Activated CD8-positive, alpha-beta memory T cell treated with anti-CD3 and anti-CD28 coated beads, Interleukin-2, amount 50 U/mL, for 24 hours (primary cell): Measurements from ENCODE around the gene TNFSF4.
"Not testable (repeated sequence)": the region's sequence is repeated elsewhere in the genome, so short reads cannot be mapped to it uniquely, and the experiment has no call there.

ENCODE experiments used
- DNase-seq: peaks from one replicate; pipeline ENCODE4 v3.0.0-alpha.2; 2020; ENCODE audit errors: extremely low read depth

Gene TNFSF4

GRCh38 chr1:173206816-173207568 lies at the start of gene TNFSF4:
TSS of gene TNFSF4 (minus strand) at chr1:173207331. CDS start at chr1:173207176, 155 bp downstream.
- no peak for DNase-seq

GRCh38 chr1:173255214-173255813 lies 48.2 kb upstream of the TNFSF4 start:
- DNase-seq, result no peak

- no peak for DNase-seq
Observed at GRCh38 chr1:173253046-173253445, 45.9 kb upstream of the TNFSF4 start.

GRCh38 chr1:173249349-173249748 lies 42.2 kb upstream of the TNFSF4 start:
- no peak for DNase-seq

- DNase-seq, result no peak
Observed at GRCh38 chr1:173248247-173248940, 41.3 kb upstream of the TNFSF4 start.

GRCh38 chr1:173245892-173246291 lies 38.8 kb upstream of the TNFSF4 start:
- no peak for DNase-seq

GRCh38 chr1:173243300-173243699 lies 36.2 kb upstream of the TNFSF4 start:
- DNase-seq, result no peak

GRCh38 chr1:173241528-173242347 lies 34.6 kb upstream of the TNFSF4 start:
- DNase-seq, result no peak

- no peak for DNase-seq
Observed at GRCh38 chr1:173240609-173241008, 33.5 kb upstream of the TNFSF4 start.

- no peak for DNase-seq
Observed at GRCh38 chr1:173239058-173239457, 31.9 kb upstream of the TNFSF4 start.

- DNase-seq, result no peak
Observed at GRCh38 chr1:173234899-173235298, 27.8 kb upstream of the TNFSF4 start.

- not testable (repeated sequence) for DNase-seq
Observed at GRCh38 chr1:173234434-173234833, 27.3 kb upstream of the TNFSF4 start.

GRCh38 chr1:173229031-173229430 lies 21.9 kb upstream of the TNFSF4 start:
- not testable (repeated sequence) for DNase-seq

- no peak for DNase-seq
Observed at GRCh38 chr1:173224949-173225348, 17.8 kb upstream of the TNFSF4 start.

GRCh38 chr1:173224280-173224892 lies 17.3 kb upstream of the TNFSF4 start:
- DNase-seq, result no peak

GRCh38 chr1:173223031-173223380 lies 15.9 kb upstream of the TNFSF4 start:
- DNase-seq, result no peak

GRCh38 chr1:173222149-173223030 lies 15.3 kb upstream of the TNFSF4 start:
- no peak for DNase-seq

GRCh38 chr1:173220157-173220556 lies 13.0 kb upstream of the TNFSF4 start:
- no peak for DNase-seq

GRCh38 chr1:173213665-173214064 lies 6.5 kb upstream of the TNFSF4 start:
- no peak for DNase-seq

GRCh38 chr1:173212952-173213491 lies 5.9 kb upstream of the TNFSF4 start:
- DNase-seq, result no peak
